ENCODE results near the gene VWA5B2.

The VWA5B2 gene

DNA sequence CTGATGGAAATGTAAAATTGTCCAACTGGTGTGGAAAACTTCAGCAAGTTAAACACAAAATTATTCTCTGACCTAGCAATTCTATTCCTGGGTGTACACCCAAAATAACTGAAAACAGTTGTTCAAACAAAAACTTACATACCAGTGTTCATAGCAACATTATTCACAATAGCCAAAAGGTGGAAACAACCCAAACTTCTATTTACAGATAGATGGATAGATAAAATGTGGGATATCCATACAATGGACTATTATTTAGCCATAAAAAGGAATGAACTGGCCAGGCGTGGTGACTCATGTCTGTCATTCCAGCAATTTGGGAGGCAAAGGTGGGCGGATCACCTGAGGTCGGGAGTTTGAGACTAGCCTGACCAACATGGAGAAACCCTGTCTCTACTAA lies 6.9 kb upstream of the VWA5B2 start:
- in situ Hi-C loops (cut with MboI; ENCODE audit: low sequenced_read_pairs) = no loop called here

DNA sequence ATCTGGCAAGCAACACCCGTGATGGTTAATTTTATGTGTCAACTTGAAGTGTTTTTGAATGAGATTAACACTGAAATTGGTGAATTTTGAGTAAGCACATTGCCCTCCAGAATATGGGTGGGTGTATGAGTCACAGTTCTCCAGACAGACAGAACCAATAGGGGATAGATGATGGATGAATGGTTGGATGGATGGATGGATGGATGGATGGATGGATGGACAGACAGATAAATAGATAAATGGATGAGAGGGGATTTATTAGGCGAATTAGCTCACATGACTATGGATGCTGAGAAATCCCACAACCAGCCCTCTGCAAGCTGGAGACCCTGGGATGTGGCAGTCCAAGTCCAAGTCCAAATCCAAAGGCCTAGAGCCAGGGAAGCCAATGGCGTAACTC lies 5.4 kb upstream of the VWA5B2 start:
- in situ Hi-C loops (cut with MboI; ENCODE audit: low sequenced_read_pairs) = no loop called here

DNA sequence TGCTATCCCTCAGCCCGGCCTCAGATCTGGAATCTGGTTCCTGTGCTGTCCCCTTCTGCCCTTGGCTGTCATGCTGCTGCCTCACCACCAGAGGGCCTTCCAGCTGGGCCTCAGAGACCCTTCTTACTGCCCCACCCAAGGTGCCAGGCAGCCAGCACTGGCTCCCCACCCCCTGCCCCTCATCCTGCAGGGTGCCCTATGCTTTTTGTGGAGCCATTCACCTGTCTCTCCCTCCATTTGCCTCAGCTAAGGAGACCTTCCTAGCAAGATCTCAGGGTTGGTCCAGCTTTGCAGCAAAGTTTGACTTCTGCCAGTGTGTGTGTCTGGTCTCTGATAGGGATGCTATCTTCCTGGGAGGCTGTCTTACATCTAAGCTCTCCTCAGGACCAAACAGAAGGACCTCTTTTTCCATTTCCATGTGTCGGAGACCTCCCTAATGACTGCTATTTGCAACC lies 1.9 kb upstream of the VWA5B2 start:
- in situ Hi-C loops (cut with MboI; ENCODE audit: low sequenced_read_pairs) = no loop called here

DNA sequence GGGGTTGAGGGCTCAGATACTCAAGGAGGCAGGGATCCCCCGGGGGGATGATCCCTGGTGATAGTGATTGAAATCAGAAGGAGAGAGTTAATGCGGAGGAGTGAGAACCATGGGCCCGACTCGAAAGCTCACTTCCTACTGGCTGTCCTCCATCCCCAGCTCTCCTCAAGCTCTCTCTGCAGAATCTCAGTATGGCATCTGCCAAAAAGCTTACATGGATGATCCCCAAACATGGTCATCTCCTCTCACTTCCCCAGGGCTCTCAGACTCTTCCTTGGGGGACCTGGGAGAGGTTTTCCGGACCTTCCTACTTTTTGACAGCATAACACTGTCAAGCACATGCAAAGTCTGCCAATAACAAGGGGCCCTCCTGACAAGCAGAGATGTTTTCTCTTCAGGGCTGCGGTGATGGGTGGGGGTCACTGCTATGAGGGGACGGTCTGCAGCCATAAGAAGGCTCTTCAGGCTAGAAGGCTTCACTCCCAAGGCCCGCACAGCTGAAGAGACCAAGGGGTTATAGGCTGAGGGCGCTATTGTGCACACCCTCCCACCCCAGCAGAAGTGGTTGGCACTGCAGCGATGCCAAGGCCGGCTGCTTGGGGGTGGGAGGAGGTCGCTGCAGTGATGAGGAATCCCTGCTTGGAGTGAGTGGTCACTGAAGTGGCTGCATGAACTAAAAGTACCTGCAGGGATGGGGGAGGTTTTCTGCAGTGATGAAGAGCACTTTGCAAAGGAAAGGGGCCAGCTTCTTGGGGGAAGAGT lies 828 bp upstream of the VWA5B2 start:
- in situ Hi-C loops (cut with MboI; ENCODE audit: low sequenced_read_pairs) = no loop called here

- in situ Hi-C loops (cut with MboI; ENCODE audit: low sequenced_read_pairs) = no loop called here
Measured at GRCh38 chr3:184230081-184230602, 757 bp downstream of the VWA5B2 start.

- in situ Hi-C loops (cut with MboI; ENCODE audit: low sequenced_read_pairs) = no loop called here
Measured at GRCh38 chr3:184230603-184231528, 1.5 kb downstream of the VWA5B2 start.

DNA sequence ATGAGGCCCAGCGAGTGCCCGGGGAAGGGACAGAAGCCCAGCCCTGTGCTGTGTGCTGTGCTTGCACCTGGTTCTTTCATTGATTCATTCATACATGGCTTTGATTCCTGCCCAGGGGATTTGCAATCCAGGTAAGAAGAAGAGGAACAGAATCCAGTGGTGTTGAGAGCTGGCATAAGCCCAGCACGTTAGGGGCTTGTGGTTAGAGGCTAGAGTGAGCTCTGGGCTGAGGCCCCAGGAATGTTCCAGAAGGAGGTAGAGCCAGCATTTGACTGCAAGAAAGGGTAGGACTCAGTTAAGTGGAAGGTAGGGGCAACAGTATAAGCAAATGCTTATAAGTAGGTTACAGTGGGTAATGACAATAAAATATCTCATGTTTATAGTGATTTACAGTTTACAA lies 2.3 kb downstream of the VWA5B2 start:
- in situ Hi-C loops (cut with MboI; ENCODE audit: low sequenced_read_pairs) = no loop called here

- in situ Hi-C loops (cut with MboI; ENCODE audit: low sequenced_read_pairs) = no loop called here
Measured at GRCh38 chr3:184233127-184233843, 3.9 kb downstream of the VWA5B2 start.

- in situ Hi-C loops (cut with MboI; ENCODE audit: low sequenced_read_pairs) = no loop called here
Measured at GRCh38 chr3:184234224-184234623, 4.8 kb downstream of the VWA5B2 start.

GRCh38 chr3:184234671-184235380 lies 5.4 kb downstream of the VWA5B2 start:
- in situ Hi-C loops (cut with MboI; ENCODE audit: low sequenced_read_pairs) = no loop called here

DNA sequence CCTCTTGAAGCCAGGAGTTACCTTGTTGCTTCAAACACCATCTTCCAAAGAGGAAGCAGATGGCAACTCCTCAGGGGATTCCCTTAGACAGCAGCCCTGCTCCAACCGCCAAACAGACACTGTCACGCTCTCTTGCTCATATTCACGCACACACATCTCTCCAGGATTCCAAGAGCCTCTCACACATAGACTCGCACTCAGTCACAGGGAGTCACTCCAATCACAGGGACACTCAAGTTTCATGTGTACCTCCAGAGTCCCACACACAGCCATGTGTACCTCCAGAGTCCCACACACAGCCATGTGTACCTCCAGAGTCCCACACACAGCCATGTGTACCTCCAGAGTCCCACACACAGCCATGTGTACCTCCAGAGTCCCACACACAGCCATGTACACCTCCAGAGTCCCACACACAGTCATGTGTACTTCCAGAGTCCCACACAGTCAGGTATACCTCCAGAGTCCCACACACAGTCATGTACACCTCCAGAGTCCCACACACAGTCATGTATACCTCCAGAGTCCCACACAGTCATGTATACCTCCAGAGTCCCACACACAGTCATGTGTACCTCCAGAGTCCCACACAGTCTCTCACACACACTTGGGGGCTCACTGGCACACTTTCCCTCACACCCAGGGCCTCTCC lies 6.1 kb downstream of the VWA5B2 start:
- in situ Hi-C loops (cut with MboI; ENCODE audit: low sequenced_read_pairs) = no loop called here

DNA sequence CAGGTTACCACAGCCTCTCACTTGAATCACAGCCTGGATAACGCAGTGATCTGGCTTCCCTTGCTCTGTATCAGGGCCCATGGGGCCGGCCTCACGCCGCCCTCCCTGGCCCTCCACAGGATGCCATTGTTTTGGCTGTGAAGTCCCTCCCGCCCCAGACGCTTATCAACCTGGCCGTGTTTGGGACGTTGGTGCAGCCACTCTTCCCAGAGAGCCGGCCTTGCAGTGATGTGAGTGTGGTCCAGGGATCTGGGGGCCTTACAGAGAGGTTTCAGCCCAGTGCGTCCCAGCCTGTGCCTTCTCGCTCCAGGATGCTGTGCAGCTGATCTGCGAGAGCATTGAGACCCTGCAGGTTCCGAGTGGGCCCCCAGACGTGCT lies 6.6 kb downstream of the VWA5B2 start:
- in situ Hi-C loops (cut with MboI; ENCODE audit: low sequenced_read_pairs) = no loop called here

DNA sequence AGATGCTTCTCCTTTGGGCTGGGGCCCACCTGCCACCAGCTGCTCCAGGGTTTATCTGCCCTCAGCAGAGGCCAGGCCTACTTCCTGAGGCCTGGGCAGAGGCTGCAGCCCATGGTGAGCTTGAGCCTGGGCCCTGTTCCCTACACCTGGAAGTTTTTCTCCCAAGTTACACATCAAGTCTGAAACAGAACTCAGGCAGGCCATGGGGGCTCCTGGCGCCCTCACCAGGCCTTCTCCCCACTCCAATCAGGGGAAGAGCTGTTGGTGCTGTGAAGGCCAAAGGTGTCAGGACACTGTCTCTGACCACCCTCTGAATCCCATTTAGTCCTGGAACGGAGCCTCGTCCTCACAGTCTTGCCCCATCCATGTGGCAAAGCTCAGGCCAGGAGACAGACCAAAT lies 7.3 kb downstream of the VWA5B2 start:
- in situ Hi-C loops (cut with MboI; ENCODE audit: low sequenced_read_pairs) = no loop called here

DNA sequence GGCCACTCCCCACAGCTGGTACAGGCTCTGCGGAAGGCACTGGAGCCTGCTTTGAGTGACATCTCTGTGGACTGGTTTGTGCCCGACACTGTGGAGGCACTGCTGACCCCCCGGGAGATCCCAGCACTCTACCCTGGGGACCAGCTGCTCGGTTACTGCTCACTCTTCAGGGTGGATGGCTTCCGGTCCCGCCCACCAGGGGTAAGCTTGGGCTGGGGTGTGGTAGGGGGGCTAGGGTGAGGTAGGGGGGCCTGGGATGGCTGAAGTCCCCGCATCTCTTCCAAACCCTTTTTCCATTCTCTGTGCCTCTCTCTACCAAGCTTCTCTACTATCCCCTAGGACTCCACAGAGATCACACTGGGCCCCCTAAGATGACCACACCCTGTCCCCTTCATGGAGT lies 7.8 kb downstream of the VWA5B2 start:
- in situ Hi-C loops (cut with MboI; ENCODE audit: low sequenced_read_pairs) = no loop called here

DNA sequence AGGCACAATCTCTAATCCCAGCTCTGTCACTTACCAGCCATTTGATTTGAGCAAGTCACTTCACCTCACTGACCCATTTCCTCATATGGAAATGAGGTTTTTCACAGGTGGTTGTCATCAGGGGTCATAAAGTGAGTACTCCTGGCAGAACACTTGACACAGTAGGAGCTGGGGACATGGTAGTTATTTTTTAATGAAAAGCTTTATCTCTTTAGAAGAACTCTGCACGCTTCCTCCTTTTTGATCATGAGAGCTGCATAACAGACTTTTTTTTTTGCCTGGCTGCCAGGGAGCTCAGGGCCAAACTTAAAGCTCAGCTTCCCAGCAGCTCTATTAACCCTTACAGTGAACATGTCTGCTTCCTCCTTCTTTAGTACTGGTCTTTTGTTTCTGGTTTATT lies 8.4 kb downstream of the VWA5B2 start:
- in situ Hi-C loops (cut with MboI; ENCODE audit: low sequenced_read_pairs) = no loop called here

- in situ Hi-C loops (cut with MboI; ENCODE audit: low sequenced_read_pairs) = no loop called here
Measured at GRCh38 chr3:184238246-184238818, 8.9 kb downstream of the VWA5B2 start.

DNA sequence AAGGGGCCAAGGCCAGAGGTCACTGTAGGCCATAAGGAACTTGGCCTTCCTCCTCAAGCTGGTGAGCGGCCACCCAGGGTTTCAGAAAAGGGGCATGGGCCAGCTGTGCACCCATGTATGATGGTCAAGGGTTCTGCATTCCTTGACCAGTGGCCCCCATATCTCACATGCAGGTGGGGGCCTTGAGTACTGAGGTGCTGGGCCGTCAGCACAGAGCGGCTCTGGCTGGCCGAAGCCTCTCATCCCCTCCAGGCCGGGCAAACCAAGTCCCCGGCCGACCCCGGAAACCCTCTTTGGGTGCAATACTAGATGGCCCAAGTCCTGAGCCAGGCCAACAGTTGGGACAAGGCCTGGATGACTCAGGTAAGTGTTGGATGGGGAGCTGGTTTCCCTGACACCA lies 9.8 kb downstream of the VWA5B2 start:
- in situ Hi-C loops (cut with MboI; ENCODE audit: low sequenced_read_pairs) = no loop called here

DNA sequence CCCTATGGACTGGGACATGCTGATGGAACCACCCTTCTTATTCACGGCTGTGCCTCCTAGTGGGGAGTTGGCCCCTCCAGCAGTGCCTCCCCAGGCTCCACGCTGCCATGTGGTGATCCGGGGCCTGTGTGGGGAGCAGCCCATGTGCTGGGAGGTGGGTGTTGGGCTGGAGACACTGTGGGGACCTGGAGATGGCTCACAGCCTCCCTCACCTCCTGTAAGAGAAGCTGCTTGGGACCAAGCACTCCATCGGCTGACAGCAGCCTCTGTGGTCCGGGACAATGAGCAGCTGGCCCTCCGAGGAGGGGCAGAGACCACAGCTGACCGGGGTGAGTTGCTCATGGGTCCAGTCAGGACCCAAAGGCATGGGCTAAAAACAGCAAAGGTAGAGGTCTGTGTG lies 10.3 kb downstream of the VWA5B2 start:
- in situ Hi-C loops (cut with MboI; ENCODE audit: low sequenced_read_pairs) = no loop called here

DNA sequence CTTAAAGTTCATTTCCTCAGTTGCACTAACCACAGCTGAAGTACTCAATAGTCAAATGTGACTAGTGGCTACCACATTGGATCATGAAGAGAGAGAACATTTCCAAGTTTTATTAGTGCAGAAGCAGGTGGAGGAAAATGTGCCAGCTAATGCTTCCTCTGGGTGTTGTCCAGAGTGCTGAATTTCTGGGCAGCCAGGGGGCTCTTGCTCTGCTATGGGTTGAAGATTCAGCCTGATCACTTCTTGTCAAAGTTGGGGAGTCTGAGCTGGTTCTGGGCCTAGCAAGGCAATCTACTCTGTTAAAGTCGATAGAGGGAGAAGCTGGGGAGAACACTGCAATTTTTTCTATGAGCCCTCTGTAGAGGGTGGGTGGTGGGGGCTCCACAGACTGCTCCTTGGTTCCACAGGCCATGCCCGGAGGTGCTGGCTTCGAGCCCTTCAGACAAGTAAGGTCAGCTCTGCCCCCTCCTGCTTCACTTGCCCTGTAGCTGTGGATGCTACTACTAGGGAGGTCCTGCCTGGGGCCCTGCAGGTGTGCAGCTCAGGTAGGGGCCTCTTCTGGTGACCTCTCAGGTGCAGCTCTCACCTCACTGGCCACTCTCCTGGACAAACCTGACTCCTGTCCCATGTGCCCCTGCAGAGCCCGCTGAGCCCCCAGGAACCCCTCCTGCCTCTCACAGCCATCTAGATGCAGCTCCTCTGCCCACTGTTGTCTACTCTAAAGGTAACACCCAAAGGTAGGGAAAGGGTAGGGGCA lies 11.2 kb downstream of the VWA5B2 start:
- in situ Hi-C loops (cut with MboI; ENCODE audit: low sequenced_read_pairs) = no loop called here

Measured in HL-60/S4 treated with phorbol 12-myristate 13-acetate at 8.2 ng/mL for 4 days and 3 days (cell line).